Measurements from ENCODE around the gene PLCL2. TPM values are rescaled to one million over a fixed set of nuclear protein-coding genes. Genes with fewer than 3 reads are reported as not detected.

The PLCL2 gene
- total and polyA plus RNA-seq, 9 donors = 8.5 to 25.2 (median 11.4) TPM

DNA sequence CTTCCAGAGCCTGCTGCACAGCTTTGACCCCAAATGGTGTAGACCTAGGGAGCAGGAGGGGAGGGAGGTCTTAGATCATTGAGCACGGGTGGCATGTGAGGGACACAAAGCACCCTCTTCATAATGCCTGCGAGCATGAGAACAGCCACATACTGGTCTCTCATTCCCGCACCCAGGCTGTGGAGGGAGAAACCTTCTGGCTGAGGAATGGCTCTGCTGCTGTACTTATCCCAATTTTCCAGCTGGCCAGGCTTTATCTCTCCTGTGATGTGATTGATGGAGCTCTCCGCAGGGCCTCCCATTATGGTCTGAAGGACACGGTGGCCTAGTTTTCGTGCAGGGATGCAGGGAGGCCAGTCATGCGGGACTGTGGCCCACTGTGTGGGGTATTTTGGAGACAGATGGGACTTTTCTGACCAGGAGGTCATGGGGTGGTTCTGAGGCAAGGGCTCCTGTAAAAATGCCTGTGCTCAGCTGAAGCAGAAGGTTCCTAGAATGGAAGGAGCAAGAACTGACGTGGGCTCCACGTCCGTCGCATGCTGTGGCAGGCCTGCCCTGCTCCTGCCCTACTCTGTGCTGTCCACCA, 251.5 kb downstream of the PLCL2 start:
- peaks cover 2% of the 10 kb centered on the region for H3K4me1 ChIP-seq (ENCODE audit: control insufficient read depth, insufficient read depth, low read length)
- peaks cover 4% of the 10 kb centered on the region for H3K9me3 ChIP-seq (replicated peaks; ENCODE audit: control insufficient read depth, low read depth, low read length)
- H3K4me3 ChIP-seq (ENCODE audit: low read length) = no peak overlapping the region
- peaks cover 2% of the 10 kb centered on the region for H3K27me3 ChIP-seq (ENCODE audit: control insufficient read depth, insufficient read depth, low read length)
- H3K36me3 ChIP-seq (ENCODE audit: control insufficient read depth, insufficient read depth, low read length) = no peaks in the 10 kb centered on the region
- H3K27ac ChIP-seq (ENCODE audit: low read length) = no peak overlapping the region
- 67% methylated on average over 8 of the region's 11 CpGs for WGBS (ENCODE audit: insufficient coverage)
- no peak for DNase-seq

DNA sequence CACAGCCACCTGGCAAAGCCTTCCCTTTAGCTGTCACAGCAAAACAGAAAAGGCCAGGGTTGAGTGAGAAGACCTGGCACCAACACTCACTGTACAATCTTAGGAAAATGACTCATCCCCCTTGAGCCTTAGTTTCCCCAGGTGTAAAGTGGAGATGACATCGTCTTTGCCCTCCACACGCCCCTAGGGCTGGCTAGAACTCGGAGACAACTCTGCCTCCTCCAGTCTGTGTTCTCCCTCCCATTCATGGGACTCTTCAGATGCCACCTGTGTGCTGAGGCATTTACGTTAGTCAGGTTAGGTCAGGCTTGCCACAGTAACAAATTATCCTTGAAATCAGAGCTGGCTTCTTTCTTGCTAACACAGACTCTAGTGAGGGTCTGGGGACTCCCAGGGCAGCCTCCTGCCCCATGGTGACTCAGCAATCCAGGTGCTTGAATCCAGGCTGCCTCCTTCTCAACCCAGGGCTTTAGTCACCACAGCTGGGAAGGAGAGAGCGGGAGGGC, 252.6 kb downstream of the PLCL2 start:
- H3K4me3 ChIP-seq (ENCODE audit: low read length) = no peak overlapping the region
- H3K27ac ChIP-seq (ENCODE audit: low read length) = no peak overlapping the region
- H3K4me1 ChIP-seq (ENCODE audit: control insufficient read depth, insufficient read depth, low read length) = peaks cover 2% of the 10 kb centered on the region
- H3K36me3 ChIP-seq (ENCODE audit: control insufficient read depth, insufficient read depth, low read length) = no peaks in the 10 kb centered on the region
- no peak for DNase-seq
- peaks cover 4% of the 10 kb centered on the region for H3K9me3 ChIP-seq (replicated peaks; ENCODE audit: control insufficient read depth, low read depth, low read length)
- 90% methylated on average over 3 of the region's 5 CpGs for WGBS (ENCODE audit: insufficient coverage)
- H3K27me3 ChIP-seq (ENCODE audit: control insufficient read depth, insufficient read depth, low read length) = peaks cover 2% of the 10 kb centered on the region

DNA sequence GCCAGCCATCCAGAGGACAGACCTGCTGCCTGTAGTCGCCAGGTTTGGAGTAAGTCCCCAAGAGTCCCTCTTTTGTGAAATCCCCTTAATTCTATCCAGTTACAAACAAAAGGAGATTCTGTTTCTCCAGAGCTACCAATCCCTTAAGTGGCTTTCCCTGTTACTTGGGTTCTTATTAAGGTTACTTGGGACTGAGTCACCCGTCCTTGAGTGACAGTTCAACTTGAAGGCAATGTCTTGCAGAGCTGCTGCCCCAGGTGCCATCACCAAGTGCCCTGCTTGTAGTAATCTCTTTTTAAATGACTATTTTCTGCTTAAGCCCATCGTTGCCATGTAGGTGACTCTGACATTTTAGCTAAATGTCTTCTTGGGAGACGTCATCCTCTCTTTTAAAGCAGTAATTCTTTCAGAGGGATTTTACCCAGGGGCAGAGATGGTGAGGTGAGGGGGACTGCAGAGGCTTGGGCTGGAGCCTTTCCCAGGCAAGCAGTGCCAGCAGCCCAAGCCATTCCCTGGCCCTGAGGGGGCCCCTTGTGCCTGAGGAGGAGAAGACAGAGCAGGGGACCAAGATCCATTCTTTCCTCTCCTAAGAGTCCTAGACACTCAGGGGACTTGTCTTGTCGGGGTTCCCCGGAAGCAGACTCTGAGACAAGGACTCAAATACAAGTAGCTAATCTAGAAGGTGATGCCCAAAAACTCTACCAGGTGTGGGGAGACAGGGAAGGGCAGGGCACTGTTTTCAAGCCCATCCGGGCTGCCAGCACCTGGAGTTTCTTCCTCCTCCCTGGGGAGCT, 253.7 kb downstream of the PLCL2 start:
- Histone ChIP-seq H3K4me1 (ENCODE audit: control insufficient read depth, insufficient read depth, low read length) (peaks cover 2% of the 10 kb centered on the region), H3K4me3 (ENCODE audit: low read length) (no peak overlapping the region), H3K27me3 (ENCODE audit: control insufficient read depth, insufficient read depth, low read length) (peaks cover 2% of the 10 kb centered on the region), H3K9me3 (replicated peaks; ENCODE audit: control insufficient read depth, low read depth, low read length) (peaks cover 4% of the 10 kb centered on the region), H3K36me3 (ENCODE audit: control insufficient read depth, insufficient read depth, low read length) (no peaks in the 10 kb centered on the region), H3K27ac (ENCODE audit: low read length) (no peak overlapping the region)
- DNase-seq = no peak
- WGBS (ENCODE audit: insufficient coverage) = 40% methylated on average over 1 of the region's 7 CpGs

All from muscle of leg (tissue), 11 donors.